GM19438 (cell line): Measurements from ENCODE around the gene ZBTB7B.

ENCODE experiments used
- ATAC-seq: cut with Tn5 transposase; IDR thresholded peaks from one replicate; pipeline ENCODE4 v1.9.1; 2021; ENCODE audit warnings: low read depth; ENCODE audit not compliant: unreplicated experiment

Gene ZBTB7B

GRCh38 chr1:155052439-155053395 is 50.1 kb downstream of the ZBTB7B start:
- ATAC-seq = no peak

GRCh38 chr1:155053531-155054105 is 51.0 kb downstream of the ZBTB7B start:
- no peak for ATAC-seq

DNA sequence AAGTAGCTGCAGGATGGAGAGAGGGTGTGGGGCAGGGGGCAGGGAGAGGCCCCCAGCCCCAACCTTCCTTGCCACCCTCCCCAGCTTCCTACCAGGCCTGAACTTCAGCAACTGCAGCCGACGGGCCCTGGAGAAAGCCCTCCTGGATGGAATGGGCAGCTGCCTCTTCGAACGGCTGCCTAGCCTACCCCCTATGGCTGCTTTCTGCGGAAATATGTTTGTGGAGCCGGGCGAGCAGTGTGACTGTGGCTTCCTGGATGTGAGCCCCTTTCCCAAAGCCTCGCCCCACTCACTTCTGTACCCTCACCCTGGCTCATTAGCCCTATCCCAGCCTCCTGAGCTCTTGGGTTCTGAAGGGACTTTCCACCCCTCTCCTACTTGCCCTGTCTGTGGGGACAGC is 54.5 kb downstream of the ZBTB7B start:
- ATAC-seq = no peak

DNA sequence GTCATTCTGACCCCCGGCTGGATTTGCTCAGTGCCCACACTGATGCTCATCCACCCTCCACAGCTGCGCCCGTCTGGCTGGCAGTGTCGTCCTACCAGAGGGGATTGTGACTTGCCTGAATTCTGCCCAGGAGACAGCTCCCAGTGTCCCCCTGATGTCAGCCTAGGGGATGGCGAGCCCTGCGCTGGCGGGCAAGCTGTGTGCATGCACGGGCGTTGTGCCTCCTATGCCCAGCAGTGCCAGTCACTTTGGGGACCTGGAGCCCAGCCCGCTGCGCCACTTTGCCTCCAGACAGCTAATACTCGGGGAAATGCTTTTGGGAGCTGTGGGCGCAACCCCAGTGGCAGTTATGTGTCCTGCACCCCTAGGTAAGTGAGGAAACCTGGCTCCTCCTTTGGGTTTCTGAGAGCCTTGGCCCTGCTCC is 55.2 kb downstream of the ZBTB7B start:
- ATAC-seq = no peak

GRCh38 chr1:155060736-155061135 is 58.1 kb downstream of the ZBTB7B start:
- no peak for ATAC-seq

DNA sequence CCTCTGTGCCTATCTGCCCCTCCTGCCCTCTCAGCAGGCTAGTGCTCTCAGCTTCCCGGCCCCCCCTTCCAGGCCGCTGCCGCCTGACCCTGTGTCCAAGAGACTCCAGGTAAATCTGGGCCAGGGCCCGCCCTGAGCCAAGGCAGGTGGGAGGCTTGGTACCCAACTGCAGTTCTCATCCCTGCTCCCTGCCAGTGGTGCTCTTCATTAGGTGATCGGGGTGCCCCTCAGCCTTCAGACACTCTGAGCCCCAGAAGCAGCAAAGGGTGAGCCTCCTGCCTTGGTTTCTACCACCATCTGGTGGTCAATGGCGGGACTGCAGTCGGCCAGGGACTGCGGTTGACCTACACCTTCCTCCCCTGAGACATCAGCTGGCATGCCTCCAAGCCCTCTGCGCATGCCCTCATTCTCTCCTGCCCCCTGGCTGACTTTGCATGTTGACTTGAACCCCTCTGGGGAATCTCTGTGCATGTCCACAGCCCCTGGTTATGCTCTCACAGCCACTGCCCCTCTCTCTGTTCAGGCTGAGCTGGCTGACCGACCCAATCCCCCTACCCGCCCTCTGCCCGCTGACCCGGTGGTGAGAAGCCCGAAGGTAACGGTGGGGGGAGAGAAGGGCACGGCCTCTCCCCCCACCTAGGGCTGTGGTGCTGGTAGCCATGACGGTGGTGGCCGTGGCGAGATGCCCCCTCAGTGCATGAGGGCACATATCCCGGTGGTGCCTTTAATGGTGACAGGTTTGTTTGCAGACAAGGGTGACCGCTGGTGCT is 59.0 kb downstream of the ZBTB7B start:
- peak; percentile 44 for ATAC-seq

- ATAC-seq = no peak
Measured at GRCh38 chr1:155062151-155062686, 59.6 kb downstream of the ZBTB7B start.

- ATAC-seq = no peak
Measured at GRCh38 chr1:155062702-155063411, 60.3 kb downstream of the ZBTB7B start.

GRCh38 chr1:155063550-155064110 is 61.0 kb downstream of the ZBTB7B start, which contains the start of gene EFNA4:
EFNA4 (plus strand) TSS chr1:155063740; CDS start chr1:155063824, 84 bp downstream.
- ATAC-seq = peak; percentile 65

DNA sequence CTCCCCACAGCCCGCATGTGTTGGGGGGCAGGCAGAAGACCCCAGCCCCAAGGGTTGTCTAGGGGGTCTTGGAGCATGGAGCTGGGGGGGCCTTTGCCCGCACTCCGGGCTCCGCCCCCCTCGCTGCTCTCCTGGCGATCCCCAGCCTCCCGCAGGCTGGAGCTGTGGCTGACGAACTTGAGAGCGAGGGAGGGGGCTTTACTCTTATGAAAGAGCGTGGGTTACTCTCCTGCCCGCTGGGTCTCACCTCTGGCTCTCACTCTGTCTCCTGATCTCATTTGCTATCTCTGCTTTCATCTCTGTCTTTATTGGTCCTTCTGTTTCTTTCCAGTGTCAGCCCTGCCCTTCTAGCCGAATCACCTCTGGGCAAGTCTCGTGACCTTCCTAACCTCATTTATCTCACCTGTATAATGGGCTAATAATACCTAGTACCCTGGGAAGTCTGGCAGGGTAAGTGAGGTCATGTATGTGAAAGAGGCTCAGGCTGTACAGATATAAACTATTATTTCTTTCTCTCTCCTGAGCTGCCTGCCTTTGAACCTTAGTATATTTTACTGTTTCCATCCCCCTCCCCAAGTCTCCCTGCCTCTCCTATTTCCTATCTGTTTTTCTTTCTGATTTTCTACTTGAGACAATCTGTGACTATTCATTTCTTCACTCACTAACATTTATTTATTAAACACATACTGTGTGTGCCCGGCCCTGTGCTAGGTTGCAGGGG is 61.7 kb downstream of the ZBTB7B start:
- ATAC-seq = no peak

DNA sequence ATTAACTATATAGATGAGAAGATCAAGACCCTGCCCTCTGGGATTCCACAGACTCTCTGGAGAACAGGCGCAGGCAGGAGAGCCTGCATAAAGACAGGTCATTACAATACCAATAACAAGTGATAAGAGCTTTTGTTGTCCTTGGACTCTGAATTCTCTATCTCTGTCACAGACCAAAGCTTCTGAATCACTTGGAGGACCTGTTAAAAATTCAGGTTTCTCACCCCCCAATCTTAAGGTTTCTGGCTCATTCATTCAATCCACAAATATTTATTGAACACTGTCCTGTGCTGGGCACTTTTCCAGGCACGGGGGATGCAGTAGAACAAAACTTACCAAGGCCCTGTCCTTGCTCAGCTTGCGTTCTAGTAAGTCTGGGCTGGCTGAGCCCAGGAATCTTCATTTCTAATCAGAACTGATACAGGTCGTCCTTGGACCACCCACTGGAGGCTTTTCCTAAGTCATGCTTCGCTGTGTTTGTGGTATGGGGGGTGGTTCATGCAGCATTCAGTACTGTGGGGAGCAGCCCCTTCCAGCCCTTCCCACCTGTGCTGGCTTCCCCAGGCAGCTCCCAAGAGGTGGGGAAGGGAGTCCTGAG is 62.3 kb downstream of the ZBTB7B start:
- ATAC-seq = no peak

DNA sequence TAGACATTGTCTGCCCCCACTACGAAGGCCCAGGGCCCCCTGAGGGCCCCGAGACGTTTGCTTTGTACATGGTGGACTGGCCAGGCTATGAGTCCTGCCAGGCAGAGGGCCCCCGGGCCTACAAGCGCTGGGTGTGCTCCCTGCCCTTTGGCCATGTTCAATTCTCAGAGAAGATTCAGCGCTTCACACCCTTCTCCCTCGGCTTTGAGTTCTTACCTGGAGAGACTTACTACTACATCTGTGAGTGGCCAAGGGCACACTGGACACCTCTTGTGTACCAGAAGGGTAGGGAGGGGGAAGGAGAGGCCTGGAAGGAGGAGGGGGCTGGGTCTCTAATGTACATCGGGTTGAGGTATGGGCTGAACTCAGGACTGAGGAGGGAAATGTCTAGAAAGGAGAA is 64.2 kb downstream of the ZBTB7B start:
- no peak for ATAC-seq
